VCaP (cell line): ENCODE measurements around the gene CYTH3.
"Not testable (repeated sequence)": the region's sequence is repeated elsewhere in the genome, so short reads cannot be mapped to it uniquely, and the experiment has no call there.

Experiments
- H3K27ac ChIP-seq: fragments of 450-650 bp; 2 replicates; pipeline ENCODE4 v1.5.1; 2017
- CTCF ChIP-seq: fragments of 450-650 bp; conservative IDR thresholded peaks from 2 replicates; pipeline ENCODE4 v1.5.1; 2017; ENCODE audit warnings: mild to moderate bottlenecking, moderate library complexity

The CYTH3 gene

DNA sequence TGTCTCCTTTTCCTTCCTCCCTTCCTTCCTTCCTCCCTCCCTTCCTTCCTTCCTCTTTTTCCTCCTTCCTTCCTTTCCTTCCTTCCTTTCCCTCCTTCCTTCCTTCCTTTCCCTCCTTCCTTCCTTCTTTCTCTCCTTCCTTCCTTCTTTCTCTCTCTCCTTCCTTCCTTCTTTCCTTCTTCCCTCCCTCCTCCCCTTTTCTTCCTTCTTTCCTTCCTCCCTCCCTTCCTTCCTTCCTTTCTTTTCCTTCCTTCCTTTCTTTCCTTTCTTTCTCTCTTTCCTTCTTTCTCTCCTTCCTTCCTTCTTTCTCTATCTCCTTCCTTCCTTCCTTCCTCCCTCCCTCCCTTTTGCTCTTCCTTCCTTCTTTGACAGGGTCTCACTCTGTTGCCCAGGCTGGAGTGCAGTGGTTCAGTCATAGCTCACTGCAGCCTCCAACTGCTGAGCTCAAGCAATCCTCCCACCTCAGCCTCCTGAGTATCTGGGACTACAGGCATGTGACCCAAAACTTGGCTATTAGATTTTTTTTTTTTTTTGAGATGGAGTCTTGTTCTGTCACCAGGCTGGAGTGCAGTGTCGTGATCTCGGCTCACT, 15.9 kb upstream of the CYTH3 start:
- H3K27ac ChIP-seq = no peak overlapping the region
- TF ChIP-seq CTCF = no peak

- no peak for TF ChIP-seq CTCF
- no peak overlapping the region for H3K27ac ChIP-seq
Observed at GRCh38 chr7:6286486-6286885, 14.1 kb upstream of the CYTH3 start.

DNA sequence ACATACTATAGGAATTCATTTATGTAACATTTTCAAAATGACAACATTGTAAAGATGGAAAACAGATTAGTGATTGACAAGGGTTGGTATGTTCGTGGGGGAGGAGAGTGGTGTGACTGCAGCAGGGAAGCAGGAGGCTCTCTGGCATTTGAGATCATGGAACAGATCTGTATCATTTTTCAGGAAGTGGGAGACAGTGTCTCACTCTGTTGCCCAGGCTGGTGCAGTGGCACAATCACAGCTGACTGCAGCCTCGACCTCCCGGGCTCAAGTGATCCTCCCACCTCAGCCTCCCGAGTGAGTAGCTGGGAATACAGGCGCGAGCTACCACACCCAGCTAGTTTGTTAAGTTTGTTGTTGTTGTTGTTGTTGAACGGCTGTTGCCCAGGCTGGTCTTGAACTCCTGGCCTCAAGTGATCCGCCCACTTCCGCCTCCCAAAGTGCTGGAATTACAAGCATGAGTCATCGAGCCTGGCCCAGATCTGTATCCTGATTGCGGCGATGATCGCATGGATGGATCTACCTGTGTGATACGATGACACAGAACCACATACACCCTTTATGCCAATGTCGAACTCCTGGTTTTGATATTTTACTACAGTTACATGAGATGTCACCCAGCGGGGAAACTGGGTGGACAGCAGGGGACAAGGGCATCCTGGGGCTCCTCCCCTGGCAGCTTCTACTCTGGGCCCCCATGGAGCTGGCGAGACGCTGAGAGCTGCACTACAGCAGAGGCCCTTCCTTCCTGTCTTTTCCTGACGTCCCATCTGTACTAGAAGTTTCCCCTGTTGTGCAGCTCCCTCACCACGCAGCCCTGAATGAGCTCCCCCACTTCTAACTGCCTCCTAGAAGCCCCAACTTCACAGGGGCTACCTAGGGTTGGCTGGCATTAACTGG, 12.3 kb upstream of the CYTH3 start:
- no peak for TF ChIP-seq CTCF
- no peak overlapping the region for H3K27ac ChIP-seq

DNA sequence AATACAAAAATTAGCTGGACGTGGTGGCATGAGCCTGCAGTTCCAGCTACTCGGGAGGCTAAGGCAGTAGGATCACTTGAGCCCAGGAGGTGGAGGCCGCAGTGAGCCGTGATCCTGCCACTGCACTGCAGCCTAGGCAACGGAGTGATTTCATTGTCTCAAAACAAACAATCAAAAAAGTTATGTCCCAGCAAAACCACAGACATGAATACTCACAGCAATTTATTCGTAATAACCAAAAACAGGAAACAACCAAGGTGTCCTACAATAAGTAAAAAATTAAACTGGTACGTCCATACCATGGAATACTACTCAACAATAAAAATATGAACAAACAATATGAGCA, 11.6 kb upstream of the CYTH3 start:
- no peak overlapping the region for H3K27ac ChIP-seq
- TF ChIP-seq CTCF = no peak

GRCh38 chr7:6283391-6284054, 11.1 kb upstream of the CYTH3 start:
- not testable (repeated sequence) for H3K27ac ChIP-seq

DNA sequence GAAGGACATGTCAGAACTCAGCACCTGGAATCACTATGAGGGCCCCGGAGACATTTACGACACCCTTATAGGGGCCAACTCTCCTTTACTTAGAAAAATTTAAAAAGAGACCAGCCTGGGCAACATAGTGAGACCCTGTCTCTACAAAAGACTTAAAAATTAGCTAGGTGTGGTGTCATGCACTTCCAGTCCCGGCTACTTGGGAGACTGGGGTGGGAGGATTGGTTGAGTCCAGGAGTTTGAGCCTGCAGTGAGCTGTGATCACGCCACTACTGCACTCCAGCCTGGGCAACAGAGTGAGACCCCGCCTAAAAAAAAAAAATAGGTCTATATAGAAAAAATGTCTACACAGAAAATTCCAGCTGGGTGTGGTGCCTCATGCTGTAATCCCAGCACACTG, 7.5 kb upstream of the CYTH3 start:
- H3K27ac ChIP-seq = no peak overlapping the region
- no peak for TF ChIP-seq CTCF

DNA sequence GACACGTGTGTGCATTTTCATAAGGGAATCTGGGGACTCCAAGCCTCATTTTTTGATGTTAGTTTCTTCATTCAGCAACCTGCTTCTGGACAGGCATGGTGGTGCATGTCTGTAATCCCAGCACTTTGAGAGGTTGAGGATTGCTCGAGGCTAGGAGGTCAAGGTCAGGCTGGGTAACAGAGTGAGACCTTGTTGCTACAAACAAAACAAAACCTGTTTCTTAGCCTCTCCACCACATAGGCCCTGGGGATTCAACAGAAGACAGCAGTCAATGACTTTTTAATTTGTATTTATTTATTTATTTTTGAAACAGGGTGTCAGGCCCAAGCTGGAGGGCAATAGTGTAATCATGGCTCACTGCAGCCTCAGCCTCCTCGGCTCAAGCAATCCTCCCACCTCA, 6.9 kb upstream of the CYTH3 start:
- TF ChIP-seq CTCF = no peak
- H3K27ac ChIP-seq = no peak overlapping the region
